ENCODE data around the gene PCDH9. TPM values are rescaled to one million over a fixed set of nuclear protein-coding genes. Genes with fewer than 3 reads are reported as not detected.

The PCDH9 gene
- total and polyA plus RNA-seq, 2 of the 4 experiments (the other 2 are of a cell fraction): 2.2 to 10.2 TPM

- Histone ChIP-seq H3K56ac (ENCODE audit: extremely low read depth, insufficient read depth, low read length) (no peak overlapping the region), H4K8ac (ENCODE audit: low read depth in 2 of 2, low read length in 2 of 2) (no peak overlapping the region), H3K4me3 (ENCODE audit: insufficient read depth, low read depth, low read length) (no peak overlapping the region), H3K27ac (ENCODE audit: insufficient read depth, low read length) (no peak overlapping the region), H2BK15ac (ENCODE audit: low read depth, low read length) (no peak overlapping the region), H2AK9ac (replicated peaks; ENCODE audit: low read depth, low read length, poor library complexity) (no peak overlapping the region), H2BK20ac (ENCODE audit: low read depth, low read length) (no peak overlapping the region), H4K20me1 (ENCODE audit: insufficient read depth, low read length) (no peaks in the 10 kb centered on the region), H3K9me3 (ENCODE audit: control insufficient read depth, insufficient read depth, low read length) (no peaks in the 10 kb centered on the region), H2BK5ac (ENCODE audit: low read depth, low read length, poor library complexity, severe bottlenecking) (no peak overlapping the region), H3K4ac (ENCODE audit: low read depth, low read length) (no peak overlapping the region), H3K18ac (ENCODE audit: low read depth, low read length) (no peak overlapping the region), H3K9ac (ENCODE audit: low read depth, low read length) (no peak overlapping the region), H4K5ac (ENCODE audit: low read depth, low read length) (no peak overlapping the region), H3K14ac (replicated peaks; ENCODE audit: low read depth, low read length) (no peak overlapping the region), H3K27me3 (ENCODE audit: control insufficient read depth, insufficient read depth, low read length) (no peaks in the 10 kb centered on the region), H2AFZ (replicated peaks; ENCODE audit: low read length, poor library complexity) (no peak overlapping the region), H3K9me1 (ENCODE audit: insufficient read depth, low read length) (no peaks in the 10 kb centered on the region), H3K4me1 (ENCODE audit: control insufficient read depth, insufficient read depth, low read length) (no peaks in the 10 kb centered on the region), H3K36me3 (ENCODE audit: control insufficient read depth, insufficient read depth, low read length) (no peaks in the 10 kb centered on the region), H4K91ac (ENCODE audit: insufficient read depth, low read depth, low read length) (no peak overlapping the region), H3K23ac (ENCODE audit: low read depth, low read length) (no peak overlapping the region), H3K4me2 (ENCODE audit: low read depth, low read length) (no peak overlapping the region), H2AK5ac (ENCODE audit: low read depth, low read length) (no peak overlapping the region), H3K79me1 (ENCODE audit: low read depth in 1 of 2, low read length in 2 of 2) (no peaks in the 10 kb centered on the region), H2BK120ac (ENCODE audit: low read depth, low read length) (no peak overlapping the region)
- DNase-seq (no peak), ATAC-seq (ENCODE audit: low read depth) (no peak)
- no CpG with 5 or more reads among the region's 5 CpGs for WGBS, 2 experiments (ENCODE audit: extremely low coverage in 2 of 2, insufficient read length in 1 of 2)
- intact Hi-C loops (cut with micrococcal nuclease) (no loop called here), in situ Hi-C loops (cut with MboI; ENCODE audit: low sequenced_read_pairs) (no loop called here), dilution Hi-C loops (cut with HindIII; ENCODE audit: low sequenced_read_pairs, unreplicated experiment) (no loop called here)
- POLR2A ChIA-PET (ENCODE audit: unreplicated experiment): no interaction called here
- CTCF ChIA-PET: no interaction called here
- no peak for TF ChIP-seq SMC3 (IDR thresholded peaks at IDR 0.05; ENCODE audit: low read depth, low read length)
- TF ChIP-seq USF2 (IDR thresholded peaks at IDR 0.05; ENCODE audit: low read depth, low read length): no peak
- no peak for TF ChIP-seq RFX5 (IDR thresholded peaks at IDR 0.05; ENCODE audit: low read depth, low read length)
- TF ChIP-seq CHD1 (IDR thresholded peaks at IDR 0.05; ENCODE audit: low read depth, low read length): no peak
- TF ChIP-seq FOS (IDR thresholded peaks at IDR 0.05; ENCODE audit: low read depth, low read length): no peak
- BruUV-seq (replicated peaks): no TSS peak
Measured at GRCh38 chr13:66937423-66937822, 292.7 kb downstream of the PCDH9 start.

All from IMR-90 (cell line).